Ovary (tissue), 9 donors: ENCODE results near the gene FKBP10. TPM values are rescaled to one million over a fixed set of nuclear protein-coding genes. Genes with fewer than 3 reads are reported as not detected.

Source experiments
- DNase-seq, 5 donors: peaks; one replicate each; pipeline ENCODE4 v3.0.0-alpha.2; 2019 to 2020
- H3K27ac ChIP-seq, 2 donors: fragments of 200-600 bp; one replicate each; pipeline versions ENCODE4 v1.5.1 to v1.8.0; 2019 to 2022
- H3K27me3 ChIP-seq: fragments of 200-600 bp; one replicate; pipeline ENCODE4 v1.8.0; 2022
- H3K36me3 ChIP-seq: fragments of 200-600 bp; sonication (generic); one replicate; pipeline ENCODE4 v1.5.1; 2019
- H3K4me1 ChIP-seq: one replicate; pipeline ENCODE4 v1.8.1; 2013; ENCODE audit warnings: mild to moderate bottlenecking, moderate library complexity; ENCODE audit not compliant: insufficient read depth
- H3K4me3 ChIP-seq: fragments of 200-600 bp; sonication (generic); one replicate; pipeline ENCODE4 v1.5.1; 2017
- H3K9me3 ChIP-seq, 2 donors: fragments of 200-600 bp in 1 of 2; sonication (generic) in 1 of 2; one replicate each; pipeline versions ENCODE4 v1.5.1 to v1.8.1; 2013 to 2019; ENCODE audit warnings: mild to moderate bottlenecking in 1 of 2, moderate library complexity in 1 of 2
- EP300 ChIP-seq: sonication (generic); formaldehyde crosslinking; IDR thresholded peaks from one replicate; pipeline ENCODE4 v1.6.1; 2017; ENCODE audit warnings: antibody characterized with exemption
- POLR2A ChIP-seq: fragments of 450-650 bp; IDR thresholded peaks from one replicate; pipeline ENCODE4 v1.6.1; 2017; ENCODE audit warnings: antibody characterized with exemption, mild to moderate bottlenecking, moderate library complexity
- WGBS, 3 donors: extraction: QIAGEN DNeasy Blood & Tissue Kit in 1 of 3; methylation state at CpG; one replicate each; pipeline versions ENCODE4 v1.1.5 to v1.1.7; 2013 to 2017; 5-methylcytosine and 5-hydroxymethylcytosine counted together
- intact Hi-C, 4 donors: fragments of 100-400 bp; cut with DNase I; formaldehyde crosslinking; loops; one replicate each; pipeline versions ENCODE4 v1.11.0 to v1.15.1; 2022 to 2023
- polyA plus RNA-seq, 2 donors: library from polyadenylated mRNA; stranded (reverse); fragments of 200-250 nt in 1 of 2; fragments of 350-450 nt in 1 of 2; fragmentation: Illumina TruSeq in 1 of 2; extraction: RNeasy Lipid Tissue Mini Kit (QIAGEN cat#74804) in 1 of 2; gene quantifications; one replicate each; pipeline ENCODE4 v1.2.3, GENCODE V29; 2013 to 2014
- total RNA-seq, 7 donors: library from RNA; depleted of rRNA in 2 of 7; stranded (reverse); fragments of >200 nt in 2 of 7; fragmentation: NEBNext Ultra II Directional in 3 of 7; extraction: Animal tissue kit (Norgen Biotek cat#: 25700) in 3 of 7; gene quantifications; one replicate each; pipeline versions ENCODE4 v1.1.0 to v1.2.4, GENCODE V29; 2016 to 2023
- TF ChIP-seq, protein P1 (sequence below), 3 donors: fragments of 450-650 bp in 2 of 3; fragments of 200-600 bp in 1 of 3; IDR thresholded peaks; one replicate each; pipeline versions ENCODE4 v1.5.1 to v1.8.0; 2016 to 2022; ENCODE audit warnings: antibody characterized with exemption in 3 of 3, mild to moderate bottlenecking in 1 of 3
- donor health status: DM: no; HTN: no; CAD: no; lungs with moderate emphysema.
- donor health status: DM: no; HTN: no; CAD: no.
- donor health status: Bipolar disorder and iron deficiency.
- donor health status: DM: yes; HTN: yes; CAD: no.
- donor health status: DM: no; HTN: no; CAD: no.
- donor health status: DM: yes; HTN: yes; CAD: no.

FKBP10 gene
- total and polyA plus RNA-seq, 9 donors, result 37.1 to 106 (median 80.0) TPM

- H3K27ac ChIP-seq, result peak overlapping the region in 1 of 2 donors; percentile 25
- no peaks in the 10 kb centered on the region for H3K9me3 ChIP-seq
- intact Hi-C loops, result no loop called here
- no peak for DNase-seq
- no peaks in the 10 kb centered on the region for H3K36me3 ChIP-seq
- H3K4me3 ChIP-seq, result peak overlapping the region; percentile 78
- WGBS, 3 donors, result 20 to 29% (median 23%) methylated on average over 11 to 13 of the region's 13 CpGs
- H3K27me3 ChIP-seq, result no peaks in the 10 kb centered on the region
- peaks cover 2% of the 10 kb centered on the region for H3K4me1 ChIP-seq
- TF ChIP-seq POLR2A (no peak), EP300 (no peak)
- TF ChIP-seq, protein P1, sequence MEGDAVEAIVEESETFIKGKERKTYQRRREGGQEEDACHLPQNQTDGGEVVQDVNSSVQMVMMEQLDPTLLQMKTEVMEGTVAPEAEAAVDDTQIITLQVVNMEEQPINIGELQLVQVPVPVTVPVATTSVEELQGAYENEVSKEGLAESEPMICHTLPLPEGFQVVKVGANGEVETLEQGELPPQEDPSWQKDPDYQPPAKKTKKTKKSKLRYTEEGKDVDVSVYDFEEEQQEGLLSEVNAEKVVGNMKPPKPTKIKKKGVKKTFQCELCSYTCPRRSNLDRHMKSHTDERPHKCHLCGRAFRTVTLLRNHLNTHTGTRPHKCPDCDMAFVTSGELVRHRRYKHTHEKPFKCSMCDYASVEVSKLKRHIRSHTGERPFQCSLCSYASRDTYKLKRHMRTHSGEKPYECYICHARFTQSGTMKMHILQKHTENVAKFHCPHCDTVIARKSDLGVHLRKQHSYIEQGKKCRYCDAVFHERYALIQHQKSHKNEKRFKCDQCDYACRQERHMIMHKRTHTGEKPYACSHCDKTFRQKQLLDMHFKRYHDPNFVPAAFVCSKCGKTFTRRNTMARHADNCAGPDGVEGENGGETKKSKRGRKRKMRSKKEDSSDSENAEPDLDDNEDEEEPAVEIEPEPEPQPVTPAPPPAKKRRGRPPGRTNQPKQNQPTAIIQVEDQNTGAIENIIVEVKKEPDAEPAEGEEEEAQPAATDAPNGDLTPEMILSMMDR (IDR thresholded peaks at IDR 0.05), result no peak
Measured at GRCh38 chr17:41785091-41785858, 27.5 kb upstream of the FKBP10 start.

- TF ChIP-seq EP300 (no peak), POLR2A (no peak)
- TF ChIP-seq, protein P1 (IDR thresholded peaks at IDR 0.05), result no peak
- H3K27ac ChIP-seq, result peak overlapping the region in 1 of 2 donors; percentile 25
- intact Hi-C loops, result no loop called here
- no peaks in the 10 kb centered on the region for H3K36me3 ChIP-seq
- H3K27me3 ChIP-seq, result no peaks in the 10 kb centered on the region
- H3K9me3 ChIP-seq, result no peaks in the 10 kb centered on the region
- WGBS, 3 donors, result 1% methylated on average over 19 to 22 of the region's 22 CpGs
- peaks cover 2% of the 10 kb centered on the region for H3K4me1 ChIP-seq
- peak overlapping the region; percentile 78 for H3K4me3 ChIP-seq
- peak in 4 of 5 donors; percentile 57 to 68 (median 64) for DNase-seq
Measured at GRCh38 chr17:41785859-41786226, 27.0 kb upstream of the FKBP10 start.

GRCh38 chr17:41786227-41787020, 26.4 kb upstream of the FKBP10 start, which contains the start of gene JUP:
Gene JUP, minus strand, starts transcription at chr17:41786711. Its CDS starts 14,857 bp downstream, at chr17:41771854.
- WGBS, 3 donors, result 1 to 3% (median 2%) methylated on average over 14 to 79 of the region's 79 CpGs
- intact Hi-C loops, result no loop called here
- DNase-seq, result peak; percentile 99 to 100 (median 100)
- Histone ChIP-seq H3K4me1 (peaks cover 2% of the 10 kb centered on the region), H3K36me3 (no peaks in the 10 kb centered on the region), H3K4me3 (peak within 1 kb of the TSS; percentile 78), H3K9me3 (no peaks in the 10 kb centered on the region), H3K27ac (peak within 1 kb of the TSS; percentile 25 to 43), H3K27me3 (no peaks in the 10 kb centered on the region)
- TF ChIP-seq POLR2A (peak; percentile 95), EP300 (no peak)
- TF ChIP-seq, protein P1 (IDR thresholded peaks at IDR 0.05), result peak; percentile 15 to 76 (median 74)

- H3K4me1 ChIP-seq, result peaks cover 6% of the 10 kb centered on the region
- no peaks in the 10 kb centered on the region for H3K27me3 ChIP-seq
- DNase-seq, result no peak
- intact Hi-C loops, result no loop called here
- WGBS, 3 donors, result 43 to 52% (median 45%) methylated on average over 4 of the region's 4 CpGs
- no peaks in the 10 kb centered on the region for H3K36me3 ChIP-seq
- H3K27ac ChIP-seq, result peak overlapping the region in 1 of 2 donors; percentile 43
- no peaks in the 10 kb centered on the region for H3K9me3 ChIP-seq
- H3K4me3 ChIP-seq, result no peak overlapping the region
- TF ChIP-seq, protein P1 (IDR thresholded peaks at IDR 0.05), result no peak
- TF ChIP-seq EP300 (no peak), POLR2A (no peak)
Measured at GRCh38 chr17:41787021-41787418, 25.8 kb upstream of the FKBP10 start.
